HG03521 (cell line): ENCODE measurements around the gene CD96.
"Not testable (repeated sequence)": the region's sequence is repeated elsewhere in the genome, so short reads cannot be mapped to it uniquely, and the experiment has no call there.

Source experiments
- ATAC-seq: cut with Tn5 transposase; IDR thresholded peaks from one replicate; pipeline ENCODE4 v1.9.1; 2021; ENCODE audit warnings: mild to moderate bottlenecking, moderate library complexity; ENCODE audit not compliant: unreplicated experiment

Gene CD96

DNA sequence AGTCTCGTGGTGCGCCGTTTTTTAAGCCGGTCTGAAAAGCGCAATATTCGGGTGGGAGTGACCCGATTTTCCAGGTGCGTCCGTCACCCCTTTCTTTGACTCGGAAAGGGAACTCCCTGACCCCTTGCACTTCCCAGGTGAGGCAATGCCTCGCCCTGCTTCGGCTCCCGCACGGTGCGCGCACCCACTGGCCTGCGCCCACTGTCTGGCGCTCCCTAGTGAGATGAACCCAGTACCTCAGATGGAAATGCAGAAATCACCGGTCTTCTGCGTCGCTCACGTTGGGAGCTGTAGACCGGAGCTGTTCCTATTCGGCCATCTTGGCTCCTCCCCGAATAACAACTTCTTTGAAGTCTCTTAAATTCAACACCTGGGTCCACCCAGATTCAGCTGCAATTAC is 19.9 kb downstream of the CD96 start:
- not testable (repeated sequence) for ATAC-seq

DNA sequence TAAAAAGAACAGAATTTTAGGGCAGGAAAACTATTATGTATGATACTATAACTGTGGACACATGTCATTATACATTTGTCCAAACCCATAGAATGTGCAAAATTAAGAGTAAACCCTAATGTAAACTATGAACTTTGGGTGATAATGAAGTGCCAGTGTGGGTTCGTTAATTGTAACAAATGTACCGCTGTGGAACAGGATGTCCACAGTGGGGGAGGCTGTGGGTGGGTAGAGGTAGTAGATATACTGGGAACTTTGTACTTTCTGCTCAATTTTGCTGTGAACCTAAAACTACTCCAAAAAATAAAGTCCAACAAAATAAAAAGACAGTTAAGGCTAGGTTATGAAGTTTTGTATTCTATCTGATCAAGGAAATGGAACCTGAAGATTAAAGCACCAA is 24.8 kb downstream of the CD96 start:
- no peak for ATAC-seq

DNA sequence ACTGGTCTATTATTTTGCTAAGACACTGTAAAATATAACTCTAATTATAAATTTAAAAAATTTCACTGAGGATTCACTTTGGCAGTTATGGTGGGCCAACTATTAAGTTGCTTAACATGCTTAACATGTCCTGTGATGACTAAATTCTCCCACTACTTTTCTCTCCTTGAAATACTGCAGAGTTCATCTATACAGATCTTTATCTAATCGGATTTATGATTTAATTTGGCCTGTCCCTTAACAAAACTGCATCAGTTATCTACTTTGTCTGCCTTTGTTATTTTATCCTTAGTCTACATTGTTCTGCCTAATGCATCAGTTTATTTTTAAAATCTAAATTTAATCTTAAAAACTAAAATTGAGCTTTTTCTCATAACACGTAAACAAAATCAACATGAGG is 26.4 kb downstream of the CD96 start:
- no peak for ATAC-seq

- no peak for ATAC-seq
Observed at GRCh38 chr3:111568911-111569310, 26.9 kb downstream of the CD96 start.

GRCh38 chr3:111570404-111571030 is 28.5 kb downstream of the CD96 start:
- no peak for ATAC-seq

DNA sequence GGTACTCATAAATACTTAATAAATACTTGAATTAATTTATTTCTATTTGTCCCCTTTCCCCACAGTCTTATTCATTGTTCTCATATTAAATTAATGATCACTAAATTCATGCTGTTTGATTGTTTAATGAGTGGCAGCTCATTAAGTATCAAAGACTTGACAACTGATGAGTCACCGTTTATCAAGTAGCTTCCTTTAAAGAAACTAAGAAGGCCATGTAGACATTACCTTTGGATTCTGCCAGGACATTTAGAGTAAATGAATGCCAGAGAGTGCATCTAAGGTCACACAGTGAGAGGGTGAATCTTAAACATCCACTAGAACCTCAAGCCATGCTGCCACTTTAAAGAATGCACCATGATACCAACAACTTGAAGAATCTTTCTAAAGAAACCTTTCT is 29.3 kb downstream of the CD96 start:
- ATAC-seq, result no peak

DNA sequence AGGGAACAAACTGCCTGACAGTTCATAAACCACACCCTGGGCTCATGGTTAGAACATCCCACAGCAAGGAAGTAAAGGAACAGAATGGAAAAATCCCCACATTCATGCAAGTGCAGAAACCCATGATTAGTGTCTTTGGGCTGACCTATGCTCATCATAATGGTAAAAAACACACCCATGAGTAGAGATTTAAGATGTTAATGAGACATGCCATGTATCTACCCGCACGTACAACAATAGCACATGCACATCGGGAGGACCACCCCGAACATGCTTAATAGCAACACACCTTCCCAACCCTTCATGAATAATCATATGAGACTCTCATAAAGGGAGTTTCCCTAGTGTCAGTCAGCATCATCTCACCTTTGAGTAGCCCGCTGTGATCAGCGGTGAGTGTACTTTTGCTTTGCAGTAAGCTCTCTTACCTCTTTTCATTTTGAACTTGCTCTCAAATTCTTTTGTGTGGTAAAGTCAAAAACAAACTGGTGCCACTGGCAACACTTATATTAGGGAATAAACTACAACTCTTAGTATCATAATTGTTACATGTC is 30.0 kb downstream of the CD96 start:
- ATAC-seq, result no peak

- ATAC-seq, result no peak
Observed at GRCh38 chr3:111577113-111577512, 35.1 kb downstream of the CD96 start.

DNA sequence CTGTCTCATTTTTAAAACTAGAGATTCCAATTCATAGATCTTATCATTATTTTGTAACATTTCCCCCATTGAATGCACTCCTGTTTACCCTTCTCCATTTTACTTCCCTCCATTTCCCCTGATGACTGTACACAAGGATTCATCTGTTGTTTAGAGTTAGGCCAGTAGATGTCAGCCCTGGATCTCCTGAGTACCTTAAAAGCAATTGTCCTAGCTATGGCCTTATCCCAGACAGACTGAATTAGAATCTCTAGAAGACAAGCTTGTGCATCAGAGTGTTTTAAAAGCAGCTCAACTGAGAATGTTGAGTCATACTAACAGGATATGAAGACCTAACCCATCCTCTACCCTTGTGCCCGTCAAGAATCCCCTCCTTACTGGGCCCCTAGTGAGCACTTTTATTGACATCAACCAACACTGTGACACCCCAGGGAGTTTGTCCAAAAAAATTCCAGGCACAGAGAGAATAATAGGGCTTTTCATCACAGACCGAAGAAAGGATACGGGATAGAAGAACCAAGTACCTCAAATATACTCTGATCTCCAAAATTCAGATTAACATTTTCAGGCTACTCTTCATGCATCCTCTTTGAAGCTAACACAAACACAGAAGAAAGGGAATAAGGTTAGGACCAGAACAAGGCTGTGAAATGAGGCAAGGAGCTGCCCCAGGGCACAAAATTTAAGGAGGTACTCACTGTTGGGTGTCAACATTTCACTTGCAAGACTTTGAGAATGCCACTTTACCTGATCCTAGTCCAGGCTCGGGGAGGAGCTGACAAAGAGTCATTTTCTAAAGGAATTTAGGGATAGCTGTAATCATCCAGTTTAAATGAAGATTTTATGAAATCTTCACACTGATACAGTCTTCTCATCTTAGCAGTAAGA is 36.0 kb downstream of the CD96 start:
- ATAC-seq, result peak; percentile 81

DNA sequence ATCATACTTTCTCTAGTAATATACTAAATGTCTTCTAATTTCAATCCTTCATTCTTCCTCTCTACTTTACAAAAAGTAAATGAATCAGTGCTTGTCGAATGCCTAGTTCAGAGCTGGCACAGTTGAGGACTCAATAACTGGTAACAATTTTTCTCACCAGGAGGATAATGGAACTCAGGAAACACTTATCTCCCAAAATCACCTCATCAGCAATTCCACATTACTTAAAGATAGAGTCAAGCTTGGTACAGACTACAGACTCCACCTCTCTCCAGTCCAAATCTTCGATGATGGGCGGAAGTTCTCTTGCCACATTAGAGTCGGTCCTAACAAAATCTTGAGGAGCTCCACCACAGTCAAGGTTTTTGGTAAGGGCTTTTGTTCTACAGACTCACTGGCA is 36.9 kb downstream of the CD96 start:
- ATAC-seq, result no peak

- ATAC-seq, result no peak
Observed at GRCh38 chr3:111579495-111579894, 37.5 kb downstream of the CD96 start.

GRCh38 chr3:111581403-111582119 is 39.6 kb downstream of the CD96 start:
- no peak for ATAC-seq

DNA sequence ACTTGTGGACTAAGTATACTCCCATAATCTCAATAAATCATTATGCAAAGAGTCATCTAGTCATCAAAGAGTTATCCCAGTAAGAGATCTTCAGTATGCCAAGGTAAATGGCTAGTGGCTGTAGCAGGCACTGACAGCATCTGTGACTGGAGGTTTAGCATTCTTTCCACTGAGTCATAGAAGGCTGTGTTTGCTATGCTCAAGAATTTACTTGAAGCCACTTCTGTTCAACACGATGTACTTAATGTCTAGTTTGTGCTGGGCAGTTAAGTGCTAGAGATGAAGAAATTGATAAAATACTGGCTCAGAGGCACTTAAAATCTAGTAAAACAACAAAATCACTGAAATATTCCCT is 40.1 kb downstream of the CD96 start:
- ATAC-seq, result no peak

DNA sequence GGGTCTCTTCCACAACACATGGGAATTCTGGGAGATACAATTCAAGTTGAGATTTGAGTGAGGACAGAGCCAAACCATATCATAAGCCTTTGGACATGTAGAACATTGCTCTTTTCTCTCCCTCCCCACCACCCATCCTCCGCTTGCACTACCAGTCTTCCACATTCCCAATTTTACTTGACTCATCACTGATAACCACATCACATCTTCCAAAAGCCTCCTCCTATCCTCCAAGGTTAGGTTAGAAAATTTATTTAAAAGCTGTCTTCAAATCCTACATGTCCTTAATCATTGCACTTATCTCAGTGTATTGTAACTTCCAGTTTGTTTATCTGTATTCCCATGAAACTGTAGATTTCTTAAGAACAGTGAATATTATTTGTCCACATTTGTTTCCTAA is 42.7 kb downstream of the CD96 start:
- ATAC-seq, result no peak

DNA sequence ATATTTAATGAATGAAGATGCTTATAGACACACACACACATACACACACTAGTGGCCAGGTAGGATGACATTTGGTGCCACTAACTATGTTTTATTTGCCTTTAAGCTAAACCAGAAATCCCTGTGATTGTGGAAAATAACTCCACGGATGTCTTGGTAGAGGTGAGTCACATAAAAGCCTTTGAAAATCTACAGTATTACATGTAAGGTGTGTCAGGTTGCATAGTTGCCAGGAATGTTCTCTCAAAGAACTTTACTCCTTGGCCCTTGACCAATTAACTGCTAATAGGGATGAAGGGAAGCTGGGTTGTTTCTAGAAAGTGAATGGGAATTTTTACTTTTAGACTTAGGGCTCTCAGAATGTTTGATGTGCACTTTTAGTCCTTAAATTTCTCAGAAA is 43.2 kb downstream of the CD96 start:
- no peak for ATAC-seq

GRCh38 chr3:111588527-111588926 is 46.5 kb downstream of the CD96 start:
- no peak for ATAC-seq

GRCh38 chr3:111589303-111590142 is 47.5 kb downstream of the CD96 start:
- ATAC-seq, result no peak

DNA sequence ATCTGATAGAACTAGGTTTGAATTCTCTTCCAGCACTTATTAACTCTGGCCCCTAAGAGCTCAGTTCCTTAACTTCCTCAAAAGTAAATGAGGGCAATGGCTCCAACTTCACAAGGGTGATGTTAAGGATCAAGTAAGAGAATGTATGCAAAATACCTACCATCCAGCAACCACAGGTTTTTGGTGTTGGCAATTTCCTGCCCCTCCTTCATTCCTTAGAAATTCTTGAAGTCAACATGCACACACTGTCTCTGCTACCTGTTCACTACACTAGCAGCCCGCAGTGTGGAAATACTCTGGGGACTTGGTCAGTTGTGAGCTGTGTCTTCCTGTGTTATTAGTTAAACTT is 48.1 kb downstream of the CD96 start:
- ATAC-seq, result no peak

DNA sequence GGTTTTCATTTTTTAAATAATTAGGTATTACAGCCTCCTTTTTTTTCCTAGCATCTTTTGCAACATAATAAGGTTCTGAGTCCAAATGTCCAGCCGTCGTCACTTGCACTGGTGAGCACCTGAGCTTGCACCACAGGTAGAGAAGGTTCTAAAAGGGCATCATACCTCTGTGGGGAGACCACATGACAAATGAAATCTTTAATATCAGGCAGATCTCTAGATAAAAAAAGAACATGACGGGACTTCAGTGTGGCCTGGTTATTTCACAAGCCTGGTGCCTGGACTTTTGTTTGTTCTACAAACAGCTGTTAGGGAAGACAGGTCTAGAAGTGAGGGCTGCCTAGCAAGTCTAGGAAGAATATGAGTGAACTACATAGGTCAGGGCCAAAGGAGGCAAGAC is 49.6 kb downstream of the CD96 start:
- no peak for ATAC-seq

- no peak for ATAC-seq
Observed at GRCh38 chr3:111592143-111592542, 50.1 kb downstream of the CD96 start.

DNA sequence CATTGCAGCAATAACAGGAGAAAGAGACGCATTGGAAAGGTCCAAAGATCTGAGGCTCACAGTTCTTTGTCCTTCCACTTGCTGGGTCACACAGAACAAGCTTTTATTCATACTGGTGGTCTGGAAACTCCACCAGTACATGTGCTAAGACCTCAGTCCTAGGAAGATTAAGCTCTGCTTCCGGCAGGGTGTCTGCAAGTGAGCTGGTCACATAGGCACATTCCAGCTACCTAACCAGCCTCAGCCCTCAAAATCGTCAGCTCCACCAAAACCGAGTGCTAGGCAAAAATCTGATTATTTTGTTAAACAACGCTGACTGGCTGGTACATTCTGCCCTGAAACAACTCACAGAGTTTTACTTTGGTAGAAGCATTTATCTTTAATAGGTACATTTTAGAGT is 50.9 kb downstream of the CD96 start:
- ATAC-seq, result no peak
